GM23248 (cell line): ENCODE results near the gene DAPK1.

ENCODE experiments used
- EZH2 ChIP-seq: fragments of 200-600 bp; sonication (generic); IDR thresholded peaks from 2 replicates; pipeline ENCODE4 v1.6.1; 2018; ENCODE audit warnings: antibody characterized with exemption, mild to moderate bottlenecking; ENCODE audit not compliant: insufficient read depth, poor library complexity, severe bottlenecking
- EZH2phosphoT487 ChIP-seq: fragments of 200-600 bp; sonication (generic); IDR thresholded peaks from 2 replicates; pipeline ENCODE4 v1.6.1; 2018; ENCODE audit warnings: antibody characterized with exemption, moderate library complexity, mild to moderate bottlenecking, low read depth; ENCODE audit not compliant: insufficient read depth

DNA sequence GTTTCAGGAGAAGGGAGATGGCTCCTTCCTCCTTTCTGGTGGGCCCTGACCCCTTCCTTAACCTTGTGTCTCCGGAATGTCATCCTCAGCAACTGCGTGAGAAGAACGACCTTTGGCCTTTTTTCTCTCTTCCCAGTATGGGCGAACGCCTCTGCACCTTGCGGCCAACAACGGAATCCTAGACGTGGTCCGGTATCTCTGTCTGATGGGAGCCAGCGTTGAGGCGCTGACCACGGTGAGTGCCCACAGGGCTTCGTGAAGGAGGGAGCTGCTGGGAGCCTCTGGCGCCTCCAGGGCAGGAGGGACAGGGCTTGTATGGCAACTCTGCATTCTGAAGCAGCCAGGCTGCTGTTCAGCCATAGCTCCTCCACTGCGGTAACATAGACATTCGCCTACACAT lies 160.2 kb downstream of the DAPK1 start:
- TF ChIP-seq EZH2phosphoT487 (no peak), EZH2 (no peak)
